HG03060 (cell line): ENCODE results near the gene DLG2.

Experiments
- ATAC-seq: cut with Tn5 transposase; IDR thresholded peaks from one replicate; pipeline ENCODE4 v1.9.1; 2021; ENCODE audit warnings: low read depth, moderate number of reproducible peaks; ENCODE audit not compliant: unreplicated experiment

Gene DLG2

DNA sequence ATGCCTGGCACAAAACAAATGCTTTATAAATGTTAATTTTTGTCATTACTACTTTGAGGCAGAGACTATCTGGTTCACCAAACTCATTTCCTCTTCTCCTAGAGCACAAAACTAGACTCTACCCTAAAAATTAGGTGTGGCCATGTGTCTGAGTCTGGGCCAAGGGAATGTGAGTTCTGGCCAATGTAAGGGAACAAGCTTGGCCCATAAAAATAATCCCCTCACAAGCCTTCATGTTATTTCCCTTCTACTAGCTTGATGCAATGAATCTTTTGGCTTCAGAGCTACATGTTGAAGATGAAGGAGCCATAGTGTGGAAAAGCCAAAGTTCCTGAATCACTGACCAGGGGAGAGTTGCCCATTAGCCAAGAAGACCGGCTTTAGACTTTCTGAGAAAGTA lies 1934.5 kb downstream of the DLG2 start:
- no peak for ATAC-seq

DNA sequence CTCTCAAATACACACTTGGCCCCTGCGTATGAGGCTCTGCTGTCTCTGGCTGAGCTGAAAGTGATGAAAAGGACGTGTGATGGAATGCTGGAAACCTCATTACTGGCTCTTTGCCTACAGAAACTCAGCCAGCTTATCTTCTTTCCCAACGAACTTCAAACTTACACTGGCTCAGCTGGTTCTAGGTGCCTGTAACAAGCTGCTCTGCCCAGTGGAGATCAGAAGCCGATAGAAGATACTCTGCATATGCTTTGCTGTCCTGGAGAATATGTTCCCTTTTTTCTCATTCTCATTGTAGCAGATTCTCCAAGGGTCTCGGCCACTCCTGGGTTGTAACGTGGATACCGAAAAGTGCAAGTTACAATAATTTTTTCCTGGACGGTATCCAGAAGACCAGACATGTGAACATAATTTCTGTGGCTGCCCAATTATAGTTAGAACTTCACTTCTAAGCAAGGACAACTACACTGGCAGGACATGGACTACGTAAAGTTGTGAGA lies 1935.6 kb downstream of the DLG2 start:
- ATAC-seq: no peak

DNA sequence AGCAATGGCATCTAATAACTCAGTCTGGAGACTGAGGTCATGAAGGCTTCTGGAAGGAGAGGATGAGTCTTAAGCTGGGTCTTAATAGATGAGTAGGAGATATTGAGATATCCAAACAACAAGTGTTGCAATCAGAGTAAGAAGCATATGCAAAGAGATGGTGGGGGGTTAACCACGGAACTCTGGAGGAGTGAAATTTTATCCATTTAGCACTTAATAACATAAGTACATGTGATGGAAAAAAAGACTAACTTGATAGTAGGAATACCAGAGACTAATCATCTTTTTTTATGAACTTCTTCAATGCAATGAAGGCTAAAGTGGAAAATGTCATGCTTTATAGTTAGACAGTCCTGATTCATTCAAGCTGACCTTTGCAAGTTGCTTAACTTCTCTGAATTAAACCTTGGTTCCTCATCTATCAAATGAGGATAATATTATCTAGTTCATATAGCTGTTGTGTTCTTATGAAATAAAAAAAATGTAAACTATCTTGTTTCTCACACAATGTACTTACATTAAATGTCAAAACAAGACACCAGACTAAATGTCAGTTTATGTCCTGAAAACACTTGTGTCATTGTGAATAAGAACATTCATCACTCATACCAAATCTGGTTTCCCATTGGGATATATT lies 1937.9 kb downstream of the DLG2 start:
- no peak for ATAC-seq

DNA sequence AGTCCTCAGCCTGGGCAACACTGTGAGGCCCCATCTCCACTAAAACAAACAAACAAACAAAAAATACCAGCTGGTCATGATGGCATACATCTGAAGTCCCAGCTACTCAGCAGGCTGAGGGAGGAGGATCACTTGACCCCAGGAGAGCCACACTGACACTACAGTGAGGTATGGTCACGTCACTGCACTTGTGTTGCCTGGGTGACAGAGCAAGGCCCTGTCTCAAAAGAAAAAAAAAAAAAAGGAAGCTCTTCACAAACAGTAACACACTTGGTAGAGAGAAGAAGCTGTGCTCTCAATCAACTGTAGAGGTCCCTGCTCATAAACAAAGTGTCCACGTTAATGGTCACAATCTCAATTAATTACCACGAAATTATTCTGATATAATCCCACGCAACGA lies 1939.4 kb downstream of the DLG2 start:
- no peak for ATAC-seq

DNA sequence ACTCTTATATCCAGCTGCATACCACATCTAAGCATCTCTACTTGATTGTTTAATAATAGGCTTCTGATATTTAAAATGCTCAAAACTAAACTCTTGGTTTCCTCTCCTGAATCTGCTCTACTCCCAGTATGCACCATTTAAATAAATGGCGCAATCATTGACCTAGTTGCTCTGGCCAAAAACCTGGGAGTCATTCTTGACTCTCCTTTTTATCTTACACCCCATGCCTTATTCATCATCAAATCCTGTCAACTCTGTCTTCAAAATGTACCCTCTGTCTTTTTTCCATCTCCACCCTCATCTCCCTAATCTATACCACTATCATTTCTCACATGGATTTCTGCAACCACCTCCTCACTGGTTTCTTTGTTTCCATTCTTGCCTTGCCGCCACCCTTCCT lies 1941.4 kb downstream of the DLG2 start:
- ATAC-seq: no peak

DNA sequence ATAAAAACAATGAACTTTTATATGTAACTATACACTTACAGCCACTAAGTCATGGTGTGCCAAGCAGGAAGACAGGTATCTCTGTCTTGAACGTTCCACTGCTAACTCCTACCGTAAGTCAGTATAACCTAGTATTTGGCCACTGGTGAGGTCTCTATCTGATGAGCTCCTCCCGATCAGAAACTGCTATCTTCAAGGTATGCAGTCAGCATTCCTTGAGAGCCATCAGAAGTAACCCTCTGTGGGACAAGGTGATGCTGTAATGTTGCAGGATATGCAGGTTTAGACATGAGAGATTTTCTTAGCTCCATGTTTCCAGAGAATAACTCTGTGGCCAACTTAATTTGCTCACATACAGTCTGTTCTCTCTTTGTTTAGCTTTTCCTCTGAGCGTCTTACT lies 1943.1 kb downstream of the DLG2 start:
- ATAC-seq: no peak

DNA sequence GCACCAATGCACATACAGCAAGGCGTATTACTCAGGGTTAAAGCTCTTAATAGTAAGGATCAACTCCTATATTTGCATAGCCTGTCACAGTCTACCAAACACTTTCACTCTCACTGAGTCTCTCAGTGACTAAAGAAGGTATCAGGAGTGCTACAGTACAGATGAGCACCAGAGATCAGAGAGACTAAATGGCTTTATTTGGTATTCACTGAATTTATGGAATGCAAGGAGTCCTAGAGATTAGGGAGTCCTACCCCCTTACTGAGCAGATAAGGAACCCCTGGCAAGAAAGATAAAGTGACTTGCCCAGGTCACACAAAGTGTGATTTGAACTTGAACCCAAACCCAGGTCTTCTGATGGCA lies 1944.6 kb downstream of the DLG2 start:
- ATAC-seq: peak; percentile 99

DNA sequence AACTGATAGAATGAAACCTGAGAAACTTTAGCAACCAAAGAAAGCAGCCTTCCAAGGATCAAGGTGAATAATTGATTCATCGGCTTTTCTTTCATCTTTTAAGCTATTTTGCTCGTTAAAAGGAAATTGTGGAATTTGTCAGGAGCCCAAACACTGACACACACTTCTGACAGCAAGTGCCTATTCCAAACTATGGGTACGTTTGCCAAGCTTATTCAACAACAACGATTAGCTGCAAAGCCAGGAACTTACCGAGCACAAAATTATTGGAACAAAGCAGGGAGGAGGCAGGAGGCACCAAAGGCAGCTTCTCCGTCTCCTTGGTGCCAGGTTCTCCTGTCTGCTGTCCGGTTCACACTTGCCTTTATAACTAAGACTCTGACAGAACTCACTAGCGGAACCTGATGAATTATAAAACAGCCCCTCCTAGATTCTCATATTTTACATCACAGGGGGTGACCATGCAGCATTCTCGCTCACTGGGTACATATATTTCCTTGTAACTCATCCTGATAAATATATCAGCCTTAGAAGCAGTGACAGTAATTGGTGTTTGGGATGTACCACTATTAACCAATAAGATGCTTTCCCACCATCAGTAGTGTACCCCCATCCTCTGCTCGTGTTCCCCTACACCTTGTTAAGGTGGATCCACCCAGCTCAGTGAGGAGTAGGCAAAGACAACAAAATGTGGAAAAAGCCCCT lies 1945.1 kb downstream of the DLG2 start:
- no peak for ATAC-seq

DNA sequence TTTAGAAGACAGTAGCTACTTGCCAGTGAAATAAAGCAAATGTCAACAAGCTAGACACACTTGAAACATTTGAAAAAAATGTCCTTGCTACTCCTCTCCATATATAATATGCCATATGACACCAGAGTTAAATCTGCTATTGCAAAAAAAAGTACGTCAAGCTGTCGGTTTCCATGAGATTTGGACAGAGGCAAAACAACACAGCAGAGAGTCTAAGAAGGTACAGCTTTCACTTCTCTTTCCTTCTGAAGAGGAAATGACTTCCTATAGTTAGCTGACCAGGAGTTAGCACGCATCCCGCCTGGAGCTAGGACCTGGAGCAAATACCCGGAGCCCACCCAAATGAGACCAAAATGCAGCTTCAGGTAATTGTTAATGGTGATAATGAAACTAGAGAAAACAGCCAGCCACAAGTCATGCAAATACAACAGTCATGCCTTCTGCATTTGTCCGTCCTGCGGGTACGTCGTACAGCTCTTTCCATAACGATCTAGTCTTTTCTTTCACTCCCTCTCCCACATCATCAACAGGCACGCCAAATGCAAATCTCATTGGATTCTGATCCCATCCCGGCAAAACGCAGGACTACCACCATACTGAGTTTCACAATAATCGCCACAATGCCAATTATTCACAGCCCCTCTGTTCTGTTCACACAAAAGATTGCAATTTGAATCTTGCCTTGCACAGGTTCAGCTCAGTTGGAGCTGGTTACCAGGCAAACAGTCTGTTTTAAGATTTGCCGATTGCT lies 1945.9 kb downstream of the DLG2 start:
- peak; percentile 47 for ATAC-seq

DNA sequence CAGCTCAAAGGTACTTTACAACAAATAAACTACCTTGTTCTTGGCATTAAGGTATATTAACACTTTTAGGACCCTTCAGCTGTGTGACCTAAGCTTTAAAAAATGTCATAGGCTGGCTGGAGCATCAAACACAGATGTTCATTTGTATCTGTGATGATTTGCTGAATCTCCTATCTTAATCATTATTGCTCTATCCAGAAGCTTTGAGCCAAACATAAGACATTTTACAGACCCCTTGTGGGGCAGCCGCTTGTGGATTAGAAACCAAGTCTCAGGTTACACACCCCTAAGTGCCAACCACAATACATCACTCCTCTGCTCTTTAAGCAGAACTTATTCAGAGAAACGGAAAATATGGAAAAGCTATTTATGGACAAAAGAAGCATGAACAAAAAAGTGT lies 1946.8 kb downstream of the DLG2 start:
- no peak for ATAC-seq

DNA sequence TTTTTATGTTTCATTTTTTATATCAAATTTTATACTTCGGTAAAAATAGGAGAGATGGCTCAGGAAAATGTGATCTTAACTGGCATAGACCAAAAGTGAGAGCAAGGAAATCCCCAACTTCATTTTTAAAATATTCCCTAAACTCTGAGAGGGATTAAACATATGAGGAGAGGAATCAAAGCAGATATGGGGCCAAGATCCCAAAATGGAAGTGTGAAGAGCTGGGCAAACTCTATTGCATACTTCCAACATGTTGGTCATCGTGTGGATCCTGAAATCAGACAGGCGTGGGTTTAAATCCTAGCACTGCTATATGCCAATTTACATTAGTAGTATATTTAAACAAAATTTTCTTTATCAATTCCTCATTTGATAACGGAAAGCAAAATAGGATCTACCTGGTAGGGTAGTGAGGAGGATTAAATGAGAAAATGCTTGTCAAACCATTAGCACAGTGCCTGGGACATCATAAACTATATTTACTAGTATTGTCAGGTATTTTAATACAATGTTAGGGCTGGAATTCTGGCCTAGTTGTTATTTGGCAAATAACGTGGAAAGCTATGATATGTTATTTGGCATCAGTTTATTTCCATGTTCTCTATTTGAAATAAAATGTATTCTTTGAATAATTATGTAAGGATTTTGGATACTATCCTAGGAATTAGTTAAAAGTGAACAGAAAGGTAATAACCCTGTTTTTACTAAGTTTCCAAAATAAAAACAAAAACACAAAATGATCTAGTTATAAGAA lies 1948.1 kb downstream of the DLG2 start:
- ATAC-seq: no peak

DNA sequence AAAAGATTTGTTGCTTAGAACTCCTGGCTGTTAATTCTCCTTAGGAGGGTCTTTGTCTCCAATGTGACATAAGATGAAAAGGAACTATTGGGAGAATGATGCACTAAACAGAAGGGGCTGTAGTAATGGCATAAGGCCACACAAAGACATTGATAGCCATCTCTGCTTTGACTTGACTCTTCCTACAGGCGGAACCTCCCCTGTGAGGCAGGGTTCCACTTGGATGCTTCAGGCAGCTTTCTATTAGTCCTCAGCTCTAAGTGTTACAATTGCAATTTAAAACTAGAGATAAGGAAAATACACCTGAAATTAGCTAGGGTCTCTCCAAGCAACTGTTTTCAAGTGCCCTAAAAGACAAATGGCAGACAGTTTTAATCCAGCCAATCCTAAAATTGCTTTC lies 1949.4 kb downstream of the DLG2 start:
- ATAC-seq: no peak

DNA sequence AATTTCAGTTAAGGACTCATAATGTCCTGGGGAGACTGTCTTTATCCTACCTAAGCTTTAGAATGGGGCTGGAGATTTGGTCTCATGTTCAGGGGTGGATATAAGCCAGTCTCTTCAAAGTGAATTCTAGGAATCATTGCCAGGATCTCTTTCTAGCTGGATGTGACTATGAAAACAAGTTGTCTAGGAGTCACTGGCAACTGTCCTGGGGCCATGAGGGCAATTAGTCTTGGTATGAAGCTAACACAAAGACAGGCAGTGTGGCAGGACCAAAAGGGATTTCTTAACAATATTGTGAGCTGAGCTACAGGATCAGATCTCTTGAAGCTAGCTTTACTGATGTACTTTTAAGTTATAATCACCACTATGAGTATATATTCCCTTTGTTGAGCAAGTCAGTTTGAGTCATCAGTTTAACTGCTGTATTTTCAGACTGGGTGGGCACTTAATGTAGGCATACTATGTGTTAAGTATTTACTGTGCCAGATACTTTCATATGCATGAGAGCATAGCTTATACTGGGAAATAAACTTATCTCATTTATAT lies 1951.0 kb downstream of the DLG2 start:
- ATAC-seq: no peak

DNA sequence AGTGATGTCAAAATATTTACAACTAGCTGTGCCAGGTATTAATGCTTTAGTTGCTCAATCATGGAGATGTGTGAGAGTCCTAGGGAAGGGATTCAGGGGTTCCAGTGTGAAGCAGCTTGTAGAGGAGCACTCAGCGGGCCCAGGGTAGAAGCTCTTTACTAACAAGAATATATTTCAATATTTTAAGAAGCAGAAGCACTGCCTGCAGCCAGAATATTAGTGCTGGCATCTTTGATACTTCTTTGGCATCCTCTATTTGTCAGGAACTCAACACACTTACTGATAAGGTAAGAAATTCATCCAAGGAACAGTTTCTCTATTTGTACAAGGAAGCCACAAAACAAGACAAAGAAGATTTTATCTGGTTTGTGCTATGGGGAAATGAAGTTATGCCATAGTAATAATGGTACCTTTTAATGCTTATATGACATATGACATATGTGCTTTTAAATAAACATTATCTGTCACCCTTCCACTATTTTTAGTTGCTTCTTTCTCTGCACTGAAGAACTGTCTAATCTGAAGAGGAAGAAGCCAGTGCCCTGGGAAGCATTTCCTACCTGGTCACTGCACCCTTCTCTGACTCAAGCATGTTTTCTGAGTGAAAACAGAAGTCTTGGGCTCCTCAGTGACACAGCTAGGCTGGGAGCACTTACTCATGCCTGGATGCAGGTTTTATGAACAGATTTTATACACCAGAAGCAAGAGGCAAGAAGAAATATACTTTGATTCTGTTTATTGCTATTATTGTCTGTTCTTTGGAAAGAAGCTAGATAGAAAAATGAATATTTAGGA lies 1952.8 kb downstream of the DLG2 start:
- no peak for ATAC-seq

DNA sequence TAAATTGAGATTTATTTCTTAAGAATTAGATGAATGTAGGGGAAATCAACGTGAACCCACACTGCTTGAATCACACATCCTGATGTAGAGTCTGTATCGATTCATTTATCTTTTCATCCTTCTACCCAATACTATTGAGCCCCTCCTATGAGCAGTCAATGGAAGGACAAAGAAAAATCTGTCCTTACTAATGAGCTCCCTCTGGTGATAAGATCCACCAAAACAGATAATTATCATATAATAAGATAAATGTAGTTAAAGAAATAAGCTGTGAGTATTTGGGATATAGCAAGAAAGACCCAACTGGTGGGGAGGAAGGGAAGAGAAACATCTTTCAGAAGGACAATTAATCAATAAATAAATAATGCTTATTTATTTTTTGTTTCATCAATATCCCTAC lies 1955.9 kb downstream of the DLG2 start:
- ATAC-seq: no peak

DNA sequence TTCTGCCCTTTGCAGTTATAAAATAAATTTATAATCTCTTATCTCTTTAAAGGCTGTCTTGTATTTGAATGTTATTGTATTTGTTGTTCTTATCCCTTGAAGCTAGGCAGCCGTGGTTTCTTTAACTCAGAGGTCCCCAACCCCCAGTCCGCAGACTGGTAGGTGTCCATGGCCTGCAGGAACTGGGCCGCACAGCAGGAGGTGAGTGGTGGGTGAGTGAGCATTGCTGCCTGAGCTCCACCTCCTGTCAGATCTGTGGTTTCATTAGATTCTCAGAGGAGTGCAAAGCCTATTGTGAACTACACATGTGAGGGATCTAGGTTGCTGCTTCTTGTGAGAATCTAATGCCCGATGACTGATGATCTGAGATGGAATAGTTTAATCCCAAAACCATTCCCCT lies 1961.0 kb downstream of the DLG2 start:
- ATAC-seq: no peak

DNA sequence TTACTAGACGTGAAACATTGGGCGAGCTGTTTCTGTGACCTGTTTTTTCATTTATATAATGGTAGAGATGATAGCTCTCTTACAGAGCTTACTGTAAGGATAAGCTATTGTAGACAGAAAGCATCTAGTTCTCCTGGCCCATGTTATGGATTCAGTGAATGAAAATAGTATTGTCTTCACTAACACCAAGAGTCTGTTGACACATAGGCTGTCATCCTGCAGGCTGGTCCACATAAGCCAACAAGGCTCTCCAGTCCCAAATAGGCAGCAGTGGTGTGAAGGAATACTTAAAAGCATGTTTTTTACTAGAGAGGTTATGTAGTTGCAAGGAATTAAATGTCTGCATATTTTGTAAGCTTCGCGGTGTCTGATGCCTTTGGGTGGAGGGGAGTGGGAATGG lies 1963.2 kb downstream of the DLG2 start:
- ATAC-seq: no peak

DNA sequence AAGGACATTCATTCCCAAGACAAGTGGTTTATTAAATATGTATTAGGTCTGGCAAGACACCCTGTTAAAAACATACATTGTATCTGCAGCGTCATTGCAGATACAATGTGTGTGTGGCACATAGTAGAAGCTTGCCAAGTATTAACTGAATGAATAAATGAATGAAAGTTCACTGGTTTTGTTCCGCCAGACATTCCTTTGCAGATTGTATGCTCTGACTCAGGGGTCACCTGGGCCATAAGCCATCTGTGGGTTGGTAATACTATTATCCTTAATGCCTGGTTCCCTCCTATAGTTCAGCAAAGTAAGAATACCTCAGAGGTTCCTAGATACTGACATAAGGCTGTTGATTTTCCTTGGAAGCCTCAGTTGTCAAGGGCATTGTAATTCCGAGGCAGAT lies 1963.7 kb downstream of the DLG2 start:
- ATAC-seq: no peak

DNA sequence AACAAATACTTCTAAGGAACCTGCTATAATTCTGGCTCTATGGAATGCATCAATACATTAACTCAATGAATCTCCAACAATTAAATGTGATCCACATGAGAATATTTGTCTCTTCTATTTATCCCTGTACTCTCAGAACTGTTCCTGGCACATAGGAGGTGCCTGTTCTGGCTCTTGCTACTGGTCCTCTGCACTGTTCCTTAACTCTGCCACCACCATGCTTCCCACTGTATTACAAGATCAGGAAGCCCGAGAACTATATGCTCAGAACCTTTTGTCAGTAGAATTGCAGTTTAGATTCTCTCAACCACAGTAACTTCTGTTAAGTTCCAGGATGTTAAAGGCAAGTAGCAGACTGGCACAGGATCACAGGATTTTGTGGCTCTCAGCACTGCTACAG lies 1964.7 kb downstream of the DLG2 start:
- ATAC-seq: no peak
